ENCODE results near the gene PSMD3.
"Not testable (repeated sequence)": the region's sequence is repeated elsewhere in the genome, so short reads cannot be mapped to it uniquely, and the experiment has no call there.

Gene PSMD3

DNA sequence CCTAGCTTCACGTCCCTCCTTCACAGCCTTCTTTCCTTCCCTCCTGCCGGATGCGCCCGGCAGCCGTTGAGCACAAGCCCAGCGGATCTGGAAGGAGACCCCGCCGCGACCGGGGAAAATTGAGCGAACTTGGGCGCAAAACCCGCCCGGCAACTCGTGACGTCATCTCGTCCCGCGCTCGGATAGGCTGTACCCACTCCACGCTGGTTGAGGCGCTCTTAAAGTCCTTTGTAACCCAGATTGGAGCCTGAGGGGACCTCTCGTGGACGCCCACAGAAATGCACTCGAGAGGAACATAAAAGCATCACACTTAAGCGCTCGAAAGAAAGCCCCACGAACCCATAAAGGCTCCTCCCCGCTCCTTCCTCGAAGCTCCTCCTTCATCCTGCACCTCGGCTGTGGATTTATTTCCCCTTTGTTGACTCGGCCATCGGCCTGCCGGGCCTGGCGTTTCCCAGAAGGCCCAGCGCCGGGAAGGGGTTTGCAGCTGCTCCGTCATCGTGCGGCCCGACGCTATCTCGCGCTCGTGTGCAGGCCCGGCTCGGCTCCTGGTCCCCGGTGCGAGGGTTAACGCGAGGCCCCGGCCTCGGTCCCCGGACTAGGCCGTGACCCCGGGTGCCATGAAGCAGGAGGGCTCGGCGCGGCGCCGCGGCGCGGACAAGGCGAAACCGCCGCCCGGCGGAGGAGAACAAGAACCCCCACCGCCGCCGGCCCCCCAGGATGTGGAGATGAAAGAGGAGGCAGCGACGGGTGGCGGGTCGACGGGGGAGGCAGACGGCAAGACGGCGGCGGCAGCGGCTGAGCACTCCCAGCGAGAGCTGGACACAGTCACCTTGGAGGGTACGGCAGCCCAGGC lies at the start of gene PSMD3:
Gene PSMD3, plus strand, starts transcription at position 457 of the 856 bp plus-strand sequence. Its CDS starts 164 bp downstream, at position 621.
- DNase-seq (ENCODE audit: low read depth in 2 of 2): peak; percentile 94 to 99

DNA sequence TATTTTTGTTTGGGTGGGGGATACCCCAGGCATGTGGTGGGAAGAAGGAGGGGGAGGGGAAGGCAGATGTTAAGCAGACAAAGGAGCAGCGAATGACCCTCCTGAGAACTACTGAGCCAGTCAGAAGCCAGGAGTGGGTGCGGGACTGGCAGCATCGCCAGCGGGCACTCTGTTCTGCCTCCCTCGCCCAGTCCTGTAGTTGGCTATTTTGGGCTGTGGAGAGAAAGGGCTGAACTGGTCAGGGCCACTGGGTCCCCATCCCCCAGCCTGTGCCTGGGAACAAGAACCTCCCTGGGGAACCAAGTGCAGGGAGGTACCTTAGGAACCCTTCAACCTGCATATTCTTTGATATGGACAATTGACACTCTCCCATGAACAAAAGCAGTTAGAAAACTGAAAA lies 46.7 kb upstream of the PSMD3 start:
- DNase-seq (ENCODE audit: low read depth in 2 of 2): no peak

GRCh38 chr17:39934324-39934723 lies 46.3 kb upstream of the PSMD3 start:
- DNase-seq (ENCODE audit: low read depth in 2 of 2): no peak

- no peak for DNase-seq (ENCODE audit: low read depth in 2 of 2)
These were observed 44.7 kb upstream of the PSMD3 start for GRCh38 chr17:39935909-39936308.

DNA sequence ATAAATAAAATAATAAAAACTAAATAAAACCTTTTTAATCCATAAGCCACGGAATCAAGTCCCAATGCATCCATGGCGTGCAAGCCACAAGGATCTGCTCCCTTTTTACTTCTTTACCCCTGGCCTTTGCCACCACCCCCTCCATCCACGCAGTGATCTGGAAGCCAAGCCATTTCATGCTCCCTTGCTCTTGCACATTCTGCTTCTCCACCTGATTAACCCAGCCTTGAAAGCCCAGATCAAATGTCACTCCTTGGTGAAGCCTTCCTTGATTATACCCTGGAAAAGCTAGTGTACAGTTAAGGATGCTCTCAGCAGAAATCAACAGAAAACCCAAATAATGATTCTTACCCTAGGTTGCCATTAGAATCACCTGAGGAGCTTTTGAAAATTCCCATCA lies 43.2 kb upstream of the PSMD3 start:
- DNase-seq (ENCODE audit: low read depth in 2 of 2): no peak

DNA sequence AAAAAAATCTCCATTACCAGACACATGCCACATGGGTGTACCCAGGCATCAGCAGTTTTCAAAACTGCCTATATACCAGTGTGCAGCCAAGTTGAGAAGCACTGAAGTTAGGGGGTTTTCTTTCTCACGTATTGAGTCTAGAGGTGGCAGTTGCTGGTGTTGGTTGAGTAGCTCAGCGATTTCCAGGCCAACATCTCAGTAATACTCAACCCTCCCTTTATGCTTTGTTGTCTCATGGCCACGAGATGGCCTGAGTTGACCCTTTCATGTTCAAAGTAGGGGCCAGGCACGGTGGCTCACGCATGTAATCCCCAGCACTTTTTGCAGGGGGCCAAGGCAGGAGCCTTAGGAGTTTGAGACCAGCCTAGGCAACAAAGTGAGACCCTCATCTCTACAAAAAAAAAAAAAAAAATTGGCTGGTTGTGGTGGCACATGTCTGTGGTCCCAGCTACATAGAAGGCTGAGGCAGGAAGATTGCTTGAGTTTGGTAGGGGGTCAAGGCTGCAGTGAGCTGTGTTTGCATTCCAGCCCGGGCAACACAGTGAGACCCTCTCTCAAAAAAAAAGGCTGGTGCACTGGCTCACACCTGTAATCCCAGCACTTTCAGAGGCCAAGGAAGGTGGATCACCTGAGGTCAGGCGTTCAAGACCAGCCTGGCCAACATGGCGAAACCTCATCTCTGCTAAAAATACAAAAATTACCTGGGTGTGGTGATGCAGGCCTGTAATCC lies 42.3 kb upstream of the PSMD3 start:
- no peak for DNase-seq (ENCODE audit: low read depth in 2 of 2)

GRCh38 chr17:39939106-39939505 lies 41.5 kb upstream of the PSMD3 start:
- no peak for DNase-seq (ENCODE audit: low read depth in 2 of 2)

GRCh38 chr17:39939588-39940419 lies 40.8 kb upstream of the PSMD3 start:
- peak in 1 of 2 donors; percentile 23 for DNase-seq (ENCODE audit: low read depth in 2 of 2)

DNA sequence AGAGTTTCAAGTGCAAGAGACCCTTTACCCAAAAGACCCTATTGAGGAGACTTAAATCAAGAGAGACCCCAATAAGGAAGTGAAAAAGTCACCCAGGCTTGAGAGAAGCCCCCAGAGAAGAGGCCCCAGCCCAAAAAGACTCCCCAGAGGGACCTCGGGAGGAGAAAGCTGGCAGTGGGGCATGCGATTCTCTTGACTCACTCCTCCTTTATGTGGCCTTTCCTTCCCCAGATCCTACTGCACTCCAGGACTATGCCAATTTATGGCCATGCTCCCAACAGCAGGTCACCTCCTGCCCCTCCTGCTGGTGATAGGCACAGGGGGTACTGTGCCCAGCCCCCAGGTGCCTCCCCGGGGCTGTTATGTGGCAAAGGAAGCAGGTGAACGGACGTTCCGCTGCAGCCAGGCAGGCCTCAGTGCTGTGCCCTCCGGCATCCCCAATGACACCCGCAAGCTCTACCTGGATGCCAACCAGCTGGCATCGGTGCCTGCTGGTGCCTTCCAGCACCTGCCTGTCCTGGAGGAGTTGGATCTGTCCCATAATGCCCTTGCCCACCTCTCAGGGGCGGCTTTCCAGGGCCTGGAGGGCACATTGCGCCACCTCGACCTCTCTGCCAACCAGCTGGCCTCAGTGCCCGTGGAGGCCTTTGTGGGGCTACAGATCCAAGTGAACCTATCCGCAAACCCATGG lies 36.8 kb upstream of the PSMD3 start:
- no peak for DNase-seq (ENCODE audit: low read depth in 2 of 2)

DNA sequence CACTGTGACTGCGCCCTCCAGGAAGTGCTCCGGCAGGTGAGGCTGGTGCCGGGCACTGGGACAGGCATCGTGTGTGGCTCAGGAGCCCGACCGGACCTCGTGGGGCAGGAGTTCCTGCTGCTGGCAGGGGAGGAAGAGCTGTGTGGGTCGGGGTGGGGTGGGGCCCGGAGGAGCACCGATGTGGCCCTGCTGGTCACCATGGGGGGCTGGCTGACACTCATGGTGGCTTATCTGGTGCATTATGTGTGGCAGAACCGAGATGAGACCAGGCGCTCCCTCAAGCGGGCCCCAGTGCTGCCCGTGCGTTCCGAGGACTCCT lies 36.3 kb upstream of the PSMD3 start:
- DNase-seq (ENCODE audit: low read depth in 2 of 2): no peak

DNA sequence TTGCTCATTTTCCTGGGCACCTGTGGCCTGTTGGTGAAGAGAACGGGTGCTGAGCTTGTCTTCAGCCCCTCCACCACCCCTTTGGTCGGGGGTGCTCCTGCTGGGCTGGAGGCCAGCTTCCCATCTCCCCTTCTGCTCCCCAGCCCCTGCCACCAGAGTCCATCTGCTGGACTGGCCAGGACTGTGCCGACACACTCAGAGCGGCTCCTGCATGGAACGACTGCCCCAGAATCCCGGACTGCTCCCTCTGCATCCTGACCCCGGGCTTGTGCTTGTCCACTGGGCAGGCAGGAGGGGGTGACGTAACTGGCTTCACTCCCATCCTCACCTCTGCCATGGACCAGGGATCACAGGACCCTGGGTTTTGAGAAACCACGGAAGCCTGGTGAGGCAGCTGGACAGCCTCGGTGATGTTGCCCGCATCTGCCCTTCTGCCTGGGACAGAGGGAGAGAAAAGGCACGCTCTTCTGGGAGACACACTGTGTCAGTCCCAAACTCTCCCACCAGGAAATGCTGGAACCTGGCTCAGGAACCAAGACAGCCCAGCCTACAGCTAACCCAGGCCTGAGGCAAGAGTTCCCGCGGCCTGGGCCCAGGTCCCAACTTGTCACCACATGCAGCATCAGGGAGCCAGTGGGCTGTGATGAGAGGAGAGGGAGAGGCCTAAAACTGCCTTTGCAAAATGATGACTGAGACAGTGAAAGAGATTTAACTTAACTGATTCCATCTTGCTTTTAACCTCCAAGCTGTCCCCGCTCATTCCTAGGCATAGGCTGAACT lies 33.9 kb upstream of the PSMD3 start:
- DNase-seq (ENCODE audit: low read depth in 2 of 2): no peak

DNA sequence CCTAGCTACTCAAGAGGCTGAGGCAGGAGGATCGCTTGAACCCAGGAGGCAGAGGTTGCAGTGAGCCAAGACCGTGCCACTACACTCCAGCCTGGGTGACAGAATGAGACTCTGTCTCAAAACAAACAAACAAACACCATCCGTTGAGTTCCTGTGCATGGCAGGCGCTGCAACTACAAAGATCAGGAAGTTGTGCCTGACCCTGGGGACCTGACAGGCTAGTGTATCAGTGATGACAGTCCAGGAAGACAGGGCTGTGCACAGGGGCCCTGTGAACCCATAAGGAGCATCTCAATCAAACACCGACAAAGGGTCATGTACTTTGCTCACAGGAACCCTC lies 32.1 kb upstream of the PSMD3 start:
- DNase-seq (ENCODE audit: low read depth in 2 of 2): not testable (repeated sequence)

DNA sequence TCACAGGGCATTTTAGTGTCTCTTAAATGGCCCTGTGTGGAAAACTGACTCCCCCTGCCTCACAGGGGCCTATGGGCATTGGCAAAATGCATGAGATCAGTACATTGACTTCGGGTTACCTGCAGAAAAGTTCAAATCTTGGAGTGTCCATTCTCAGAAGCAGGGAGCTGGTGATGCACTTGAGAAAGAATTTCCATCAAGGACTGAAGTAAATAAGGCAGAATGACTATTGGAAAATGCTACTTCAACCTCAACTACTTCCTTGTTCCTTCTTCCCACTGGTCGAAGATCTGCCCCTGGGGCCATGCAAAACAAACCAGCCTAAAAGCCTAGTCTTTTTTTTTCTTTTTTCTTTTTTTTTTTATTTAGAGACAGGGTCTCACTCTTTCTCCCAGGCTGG lies 31.6 kb upstream of the PSMD3 start:
- no peak for DNase-seq (ENCODE audit: low read depth in 2 of 2)

GRCh38 chr17:39950871-39951348 lies 29.7 kb upstream of the PSMD3 start:
- no peak for DNase-seq (ENCODE audit: low read depth in 2 of 2)

DNA sequence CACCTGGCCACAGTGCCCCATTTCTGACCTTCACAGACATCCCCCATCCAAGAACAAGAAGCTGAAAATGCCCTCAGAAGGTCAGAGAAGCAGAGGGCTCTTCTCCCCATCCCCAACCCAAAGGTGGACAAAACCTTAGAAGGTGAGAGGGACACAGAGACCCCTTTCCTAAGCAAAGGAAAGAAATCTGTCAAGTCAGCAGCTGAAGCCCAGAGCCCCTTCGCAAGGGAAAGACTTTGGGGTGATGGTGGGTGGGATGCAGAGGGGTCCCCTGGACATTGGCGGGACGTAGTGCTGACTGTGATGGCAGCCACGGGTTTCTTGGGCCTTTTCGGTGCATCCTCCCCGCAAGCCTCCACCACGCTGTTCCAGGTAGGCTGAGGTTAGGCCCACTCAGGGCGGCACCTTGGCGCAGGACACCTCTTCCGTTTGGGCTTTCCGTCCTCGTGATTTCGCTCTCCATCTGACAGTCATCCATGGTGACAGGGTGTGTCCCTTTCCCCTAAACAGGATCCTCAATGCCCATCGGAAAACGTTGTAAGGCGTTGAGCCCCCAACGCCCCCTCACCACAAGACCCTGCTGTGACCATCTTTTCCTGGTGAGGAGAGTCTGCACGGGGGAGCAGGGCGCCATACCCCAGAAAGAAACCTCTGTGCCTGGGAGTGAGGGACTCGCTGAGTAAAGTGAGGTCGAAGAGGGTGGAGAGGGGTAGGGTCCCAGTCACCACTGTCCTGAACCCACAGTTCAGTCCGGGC lies 28.5 kb upstream of the PSMD3 start:
- no peak for DNase-seq (ENCODE audit: low read depth in 2 of 2)

DNA sequence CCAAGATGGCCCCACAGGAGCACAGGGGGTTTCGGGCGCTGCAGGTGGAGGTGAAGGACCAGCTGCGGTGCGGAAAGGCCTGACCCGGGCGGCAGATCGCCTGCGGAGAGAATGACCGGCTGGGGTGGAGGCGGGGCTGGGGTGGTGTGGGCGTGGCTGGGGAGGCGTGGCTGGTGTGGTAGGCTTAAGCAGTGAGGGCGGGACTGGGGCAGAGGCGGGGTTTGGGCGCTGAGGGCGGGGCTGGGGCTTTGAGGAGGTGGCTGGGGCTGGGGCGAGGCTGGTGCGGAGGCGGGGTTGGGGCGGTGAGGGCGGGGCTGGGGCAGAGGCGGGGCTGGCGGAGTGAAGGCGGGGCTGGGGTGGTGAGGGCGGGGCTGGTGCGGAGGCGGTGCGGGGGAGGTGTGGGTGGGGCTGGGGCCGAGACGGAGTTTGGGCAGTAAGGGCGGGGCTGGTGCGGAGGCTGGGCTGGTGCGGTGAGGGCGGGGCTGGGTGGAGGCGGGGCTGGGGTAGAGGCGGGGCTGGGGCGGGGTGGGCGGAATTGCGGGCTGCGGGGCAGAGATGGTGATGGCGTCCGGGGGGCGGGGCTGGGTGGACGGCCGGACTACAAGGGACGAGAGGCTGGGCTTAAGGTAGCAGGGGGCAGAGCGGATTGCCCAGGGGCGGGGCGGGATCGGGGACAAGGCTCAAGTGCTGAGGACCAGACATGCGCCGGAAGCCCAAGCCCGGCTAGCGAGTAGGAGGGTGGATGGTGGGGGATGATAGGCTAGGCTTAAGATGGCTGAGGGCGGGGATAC lies 27.7 kb upstream of the PSMD3 start:
- peak; percentile 94 for DNase-seq (ENCODE audit: low read depth in 2 of 2)

- DNase-seq (ENCODE audit: low read depth in 2 of 2): no peak
These were observed 27.1 kb upstream of the PSMD3 start for GRCh38 chr17:39953471-39953888.

DNA sequence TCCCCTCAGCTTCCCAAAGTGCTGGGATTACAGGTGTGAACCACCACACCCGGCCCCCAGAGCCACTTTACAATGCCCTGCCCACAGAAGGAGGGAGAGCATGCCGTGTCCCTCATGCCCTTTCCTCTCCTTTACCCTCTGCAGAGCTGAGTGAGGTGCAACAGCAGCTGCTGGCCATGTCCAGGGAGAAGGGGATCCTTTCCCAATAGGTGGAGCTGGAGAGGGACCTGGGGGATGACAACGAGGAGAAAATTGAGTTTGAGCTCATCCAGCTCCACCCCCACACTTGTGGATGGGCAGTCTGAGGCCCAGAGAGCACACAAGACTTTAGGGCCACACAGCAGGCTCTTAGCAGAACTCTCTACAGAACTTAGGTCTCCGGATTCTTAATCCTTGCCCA lies 25.7 kb upstream of the PSMD3 start:
- DNase-seq (ENCODE audit: low read depth in 2 of 2): no peak

DNA sequence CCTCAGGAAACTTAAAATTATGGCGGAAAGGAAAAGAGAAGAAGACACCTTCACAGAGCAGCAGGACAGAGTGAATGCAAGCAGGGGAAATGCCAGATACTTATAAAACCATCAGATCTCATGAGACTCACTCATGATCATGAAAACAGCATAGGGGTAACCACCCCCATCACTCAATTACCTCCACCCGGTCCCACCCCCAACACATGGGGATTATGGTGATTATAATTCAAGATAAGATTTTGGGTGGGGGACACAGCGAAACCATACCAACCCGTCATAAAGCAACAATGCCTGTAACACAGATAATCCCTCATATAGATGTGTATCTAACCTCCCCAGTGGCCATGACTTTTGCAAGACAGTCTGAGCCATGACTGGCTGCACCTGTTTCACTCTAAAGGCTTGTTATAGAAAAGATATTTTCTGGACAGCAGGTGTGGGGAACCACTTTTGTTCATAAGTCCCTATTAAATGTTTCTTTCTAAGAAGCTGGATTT lies 24.8 kb upstream of the PSMD3 start:
- no peak for DNase-seq (ENCODE audit: low read depth in 2 of 2)

Data from stimulated activated CD8-positive, alpha-beta memory T cell treated with anti-CD3 and anti-CD28 coated beads, Interleukin-7, amount 100 ng/mL, for 4 hours (primary cell).